Measurements from ENCODE around the gene TXNDC2. TPM values are rescaled to one million over a fixed set of nuclear protein-coding genes. Genes with fewer than 3 reads are reported as not detected.

The TXNDC2 gene
- total RNA-seq, 3 donors from 2014 or later (not counting 1 experiment from before 2014, with no cell fraction given): not detected

DNA sequence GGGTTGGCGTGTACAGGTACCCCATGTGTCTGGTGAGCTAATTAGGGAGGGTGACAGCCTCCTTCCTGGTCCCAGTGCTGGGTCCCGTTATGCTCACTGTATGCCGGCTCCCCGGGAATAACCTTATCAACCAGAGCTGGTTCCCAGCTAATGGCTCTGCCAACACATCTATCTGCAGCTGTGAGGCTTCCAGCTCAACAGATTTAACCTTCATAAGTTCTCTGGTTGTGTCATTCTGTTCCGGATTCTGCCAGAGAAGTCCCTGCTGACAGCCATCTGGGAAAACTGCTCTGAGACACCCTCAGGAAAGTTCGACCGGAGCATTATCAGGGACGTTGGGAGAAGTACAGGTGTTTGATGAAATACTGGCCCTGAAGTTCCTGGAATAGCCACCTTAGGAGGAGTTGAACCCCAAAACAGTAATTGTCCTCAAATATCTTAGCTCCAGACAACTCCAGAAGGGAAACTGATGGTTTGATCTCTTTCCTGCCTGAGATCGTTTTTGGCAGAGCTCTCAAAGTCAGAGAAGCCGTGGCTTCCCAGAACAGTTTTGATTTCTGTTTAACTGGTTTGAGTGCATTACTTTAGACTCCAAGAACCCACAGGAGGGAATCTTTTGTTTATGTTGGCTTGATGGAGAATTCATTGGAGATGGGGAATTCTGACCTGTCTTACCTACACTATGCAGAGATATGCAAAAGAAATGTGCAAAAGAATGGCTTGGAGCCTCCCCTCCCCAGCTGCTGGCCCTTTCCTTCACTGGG lies 39.4 kb upstream of the TXNDC2 start:
- no peak overlapping the region for H3K27ac Mint-ChIP-seq
- Histone ChIP-seq H3K36me3 (ENCODE audit: control insufficient read depth, insufficient read depth, low read length) (no peaks in the 10 kb centered on the region), H3K4me3 (ENCODE audit: low read length) (no peak overlapping the region), H3K9me3 (ENCODE audit: control insufficient read depth, insufficient read depth, low read length) (no peaks in the 10 kb centered on the region), H3K27me3 (ENCODE audit: control insufficient read depth, insufficient read depth, low read length) (no peaks in the 10 kb centered on the region), H3K27ac (ENCODE audit: low read length) (no peak overlapping the region), H3K4me1 (ENCODE audit: control insufficient read depth, insufficient read depth, low read length) (no peaks in the 10 kb centered on the region)
- TF ChIP-seq, protein P1, sequence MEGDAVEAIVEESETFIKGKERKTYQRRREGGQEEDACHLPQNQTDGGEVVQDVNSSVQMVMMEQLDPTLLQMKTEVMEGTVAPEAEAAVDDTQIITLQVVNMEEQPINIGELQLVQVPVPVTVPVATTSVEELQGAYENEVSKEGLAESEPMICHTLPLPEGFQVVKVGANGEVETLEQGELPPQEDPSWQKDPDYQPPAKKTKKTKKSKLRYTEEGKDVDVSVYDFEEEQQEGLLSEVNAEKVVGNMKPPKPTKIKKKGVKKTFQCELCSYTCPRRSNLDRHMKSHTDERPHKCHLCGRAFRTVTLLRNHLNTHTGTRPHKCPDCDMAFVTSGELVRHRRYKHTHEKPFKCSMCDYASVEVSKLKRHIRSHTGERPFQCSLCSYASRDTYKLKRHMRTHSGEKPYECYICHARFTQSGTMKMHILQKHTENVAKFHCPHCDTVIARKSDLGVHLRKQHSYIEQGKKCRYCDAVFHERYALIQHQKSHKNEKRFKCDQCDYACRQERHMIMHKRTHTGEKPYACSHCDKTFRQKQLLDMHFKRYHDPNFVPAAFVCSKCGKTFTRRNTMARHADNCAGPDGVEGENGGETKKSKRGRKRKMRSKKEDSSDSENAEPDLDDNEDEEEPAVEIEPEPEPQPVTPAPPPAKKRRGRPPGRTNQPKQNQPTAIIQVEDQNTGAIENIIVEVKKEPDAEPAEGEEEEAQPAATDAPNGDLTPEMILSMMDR (IDR thresholded peaks at IDR 0.05): no peak
- DNase-seq (no peak), ATAC-seq (no peak)
- peaks cover 13 to 16% of the 10 kb centered on the region in 2 donors for H3K27me3 Mint-ChIP-seq (ENCODE audit: low read depth in 2 of 2)
- H3K4me1 Mint-ChIP-seq: no peaks in the 10 kb centered on the region
- H3K36me3 Mint-ChIP-seq: no peaks in the 10 kb centered on the region
- no peak overlapping the region for H3K4me3 Mint-ChIP-seq
- intact Hi-C loops (cut with micrococcal nuclease): no loop called here
- no peaks in the 10 kb centered on the region for H3K9me3 Mint-ChIP-seq
- 79% methylated on average over 10 of the region's 10 CpGs for whole genome bisulfite sequencing (ENCODE audit: insufficient coverage)

DNA sequence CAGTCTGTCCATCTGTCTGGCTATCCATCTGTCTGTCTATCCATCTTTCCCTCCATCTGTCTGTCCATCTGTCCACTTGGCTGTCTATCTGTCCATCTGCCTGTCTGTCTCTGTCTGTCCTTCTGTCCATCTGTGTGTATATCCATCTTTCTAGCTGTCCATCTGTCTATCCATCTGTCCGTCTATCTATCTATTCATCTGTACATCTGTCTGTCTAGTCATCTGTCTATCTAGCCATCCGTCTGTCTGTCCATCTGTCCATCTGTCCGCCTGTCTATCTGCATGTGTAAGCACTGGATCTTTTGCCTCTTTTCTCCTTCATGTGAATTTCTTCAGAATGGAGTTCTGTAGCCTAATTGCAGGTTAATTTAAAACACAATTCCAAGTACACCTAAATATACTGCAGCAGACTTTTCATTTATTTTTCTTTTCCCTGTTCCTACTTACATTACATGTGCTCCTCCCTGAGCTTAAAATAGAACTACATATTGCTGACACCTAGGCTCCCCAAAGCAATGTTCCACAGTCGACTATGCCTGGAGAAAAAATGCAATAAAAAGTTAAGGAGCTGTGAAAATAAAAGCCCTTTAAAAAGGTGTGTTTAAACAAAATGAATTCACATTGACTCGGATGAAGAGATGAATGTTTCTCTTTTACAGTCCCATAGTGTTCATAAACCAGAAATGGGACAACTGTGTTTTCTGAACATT lies 37.4 kb upstream of the TXNDC2 start:
- H3K36me3 Mint-ChIP-seq: no peaks in the 10 kb centered on the region
- peaks cover 13 to 16% of the 10 kb centered on the region in 2 donors for H3K27me3 Mint-ChIP-seq (ENCODE audit: low read depth in 2 of 2)
- intact Hi-C loops (cut with micrococcal nuclease): no loop called here
- Histone ChIP-seq H3K27ac (ENCODE audit: low read length) (no peak overlapping the region), H3K9me3 (ENCODE audit: control insufficient read depth, insufficient read depth, low read length) (no peaks in the 10 kb centered on the region), H3K27me3 (ENCODE audit: control insufficient read depth, insufficient read depth, low read length) (no peaks in the 10 kb centered on the region), H3K36me3 (ENCODE audit: control insufficient read depth, insufficient read depth, low read length) (no peaks in the 10 kb centered on the region), H3K4me1 (ENCODE audit: control insufficient read depth, insufficient read depth, low read length) (no peaks in the 10 kb centered on the region), H3K4me3 (ENCODE audit: low read length) (no peak overlapping the region)
- H3K4me3 Mint-ChIP-seq: no peak overlapping the region
- 85% methylated on average over 5 of the region's 5 CpGs for WGBS (ENCODE audit: insufficient coverage)
- DNase-seq (no peak), ATAC-seq (no peak)
- H3K27ac Mint-ChIP-seq: no peak overlapping the region
- no peaks in the 10 kb centered on the region for H3K4me1 Mint-ChIP-seq
- TF ChIP-seq, protein P1 (IDR thresholded peaks at IDR 0.05): no peak
- H3K9me3 Mint-ChIP-seq: no peaks in the 10 kb centered on the region

DNA sequence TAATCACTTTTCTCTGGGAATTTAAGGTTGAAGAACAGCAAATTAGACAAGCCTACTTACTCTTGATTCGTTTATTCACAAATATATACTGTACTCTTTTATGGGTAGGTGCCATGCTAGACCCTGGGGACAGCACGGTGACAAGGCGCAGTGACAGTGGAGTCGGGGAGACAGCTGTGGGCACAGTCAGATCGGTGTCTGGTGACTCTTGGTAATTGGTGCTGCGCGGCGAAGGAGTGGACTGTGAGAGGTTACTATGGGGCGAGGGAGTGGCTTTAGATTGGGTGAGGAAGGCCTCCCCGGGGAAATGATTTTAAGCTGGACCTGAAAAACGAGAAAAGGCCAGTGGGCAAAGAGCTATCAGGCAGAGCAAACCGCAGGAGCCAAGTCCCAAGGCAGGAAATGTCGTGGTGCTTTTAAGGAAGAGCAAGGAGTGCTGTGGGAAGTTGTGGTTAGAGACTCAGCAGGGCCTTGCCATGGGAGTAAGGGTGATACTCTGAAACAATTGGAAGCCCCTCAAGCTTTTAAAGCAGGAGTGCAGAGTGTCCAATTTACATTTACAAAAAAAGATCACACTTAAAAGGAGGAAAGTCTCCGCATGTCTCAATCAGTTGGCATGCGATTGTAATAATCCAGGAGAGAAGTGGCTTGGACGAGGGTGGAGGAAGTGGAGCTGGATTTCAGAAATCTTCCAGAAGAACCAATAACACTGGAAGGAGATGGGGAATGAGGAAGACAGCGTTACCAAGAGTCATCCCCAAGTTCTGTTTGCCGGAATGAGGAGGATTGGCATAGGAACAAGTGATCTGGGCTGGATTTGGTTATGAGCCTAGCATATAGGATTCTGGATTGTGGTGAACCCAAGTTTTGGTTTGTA lies 36.1 kb upstream of the TXNDC2 start:
- H3K4me1 Mint-ChIP-seq: no peaks in the 10 kb centered on the region
- H3K9me3 Mint-ChIP-seq: no peaks in the 10 kb centered on the region
- WGBS (ENCODE audit: insufficient coverage): 34% methylated on average over 17 of the region's 18 CpGs
- H3K27me3 Mint-ChIP-seq (ENCODE audit: low read depth in 2 of 2): peaks cover 15 to 18% of the 10 kb centered on the region in 2 donors
- no peaks in the 10 kb centered on the region for H3K36me3 Mint-ChIP-seq
- Histone ChIP-seq H3K4me3 (ENCODE audit: low read length) (no peak overlapping the region), H3K4me1 (ENCODE audit: control insufficient read depth, insufficient read depth, low read length) (no peaks in the 10 kb centered on the region), H3K27ac (ENCODE audit: low read length) (no peak overlapping the region), H3K9me3 (ENCODE audit: control insufficient read depth, insufficient read depth, low read length) (no peaks in the 10 kb centered on the region), H3K36me3 (ENCODE audit: control insufficient read depth, insufficient read depth, low read length) (no peaks in the 10 kb centered on the region), H3K27me3 (ENCODE audit: control insufficient read depth, insufficient read depth, low read length) (no peaks in the 10 kb centered on the region)
- no peak for DNase-seq
- H3K27ac Mint-ChIP-seq: no peak overlapping the region
- intact Hi-C loops (cut with micrococcal nuclease): no loop called here
- TF ChIP-seq, protein P1 (IDR thresholded peaks at IDR 0.05): no peak
- peak in 2 of 3 donors; percentile 39 to 56 for ATAC-seq
- H3K4me3 Mint-ChIP-seq: no peak overlapping the region
